ENCODE results near the gene NBEAL1.

DNA sequence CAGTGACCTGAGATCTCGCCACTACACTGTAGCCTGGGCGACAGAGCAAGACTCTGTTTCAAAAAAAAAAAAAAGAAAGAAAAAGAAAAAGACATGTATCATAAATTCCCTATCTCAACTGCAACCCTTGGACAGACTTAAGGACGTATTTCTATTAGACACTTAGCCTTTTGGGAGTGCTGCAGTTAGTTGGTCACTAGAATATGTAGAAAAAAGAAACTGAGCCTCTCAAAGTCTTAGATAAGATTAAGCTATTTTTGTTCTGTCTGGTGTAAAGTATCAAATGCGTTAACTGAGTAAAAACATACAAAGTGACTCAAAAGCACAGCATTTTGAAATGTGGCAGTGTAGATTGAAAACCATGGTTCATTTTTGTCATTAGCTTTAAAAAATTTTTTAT, 7.3 kb downstream of the NBEAL1 start:
- TF ChIP-seq, protein P1, sequence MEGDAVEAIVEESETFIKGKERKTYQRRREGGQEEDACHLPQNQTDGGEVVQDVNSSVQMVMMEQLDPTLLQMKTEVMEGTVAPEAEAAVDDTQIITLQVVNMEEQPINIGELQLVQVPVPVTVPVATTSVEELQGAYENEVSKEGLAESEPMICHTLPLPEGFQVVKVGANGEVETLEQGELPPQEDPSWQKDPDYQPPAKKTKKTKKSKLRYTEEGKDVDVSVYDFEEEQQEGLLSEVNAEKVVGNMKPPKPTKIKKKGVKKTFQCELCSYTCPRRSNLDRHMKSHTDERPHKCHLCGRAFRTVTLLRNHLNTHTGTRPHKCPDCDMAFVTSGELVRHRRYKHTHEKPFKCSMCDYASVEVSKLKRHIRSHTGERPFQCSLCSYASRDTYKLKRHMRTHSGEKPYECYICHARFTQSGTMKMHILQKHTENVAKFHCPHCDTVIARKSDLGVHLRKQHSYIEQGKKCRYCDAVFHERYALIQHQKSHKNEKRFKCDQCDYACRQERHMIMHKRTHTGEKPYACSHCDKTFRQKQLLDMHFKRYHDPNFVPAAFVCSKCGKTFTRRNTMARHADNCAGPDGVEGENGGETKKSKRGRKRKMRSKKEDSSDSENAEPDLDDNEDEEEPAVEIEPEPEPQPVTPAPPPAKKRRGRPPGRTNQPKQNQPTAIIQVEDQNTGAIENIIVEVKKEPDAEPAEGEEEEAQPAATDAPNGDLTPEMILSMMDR (IDR thresholded peaks at IDR 0.05), result no peak
- TF ChIP-seq POLR2A (IDR thresholded peaks at IDR 0.05), result no peak
